K562 (cell line): ENCODE results near the gene SLC22A4. TPM values are rescaled to one million over a fixed set of nuclear protein-coding genes. Genes with fewer than 3 reads are reported as not detected.

Experiments
- E2F8 ChIP-seq: fragments of 450-650 bp; IDR thresholded peaks from 2 replicates; pipeline ENCODE4 v1.7.1; 2018; ENCODE audit warnings: mild to moderate bottlenecking, low read depth; ENCODE audit not compliant: partially characterized antibody
- NFE2L1 ChIP-seq: fragments of 450-650 bp; IDR thresholded peaks from 2 replicates; pipeline ENCODE4 v1.6.1; 2016; ENCODE audit warnings: missing genetic modification characterization, low read depth, mild to moderate bottlenecking, missing compliant biosample characterization, moderate library complexity, borderline replicate concordance
- NKRF ChIP-seq: fragments of 450-650 bp; IDR thresholded peaks from 2 replicates; pipeline ENCODE4 v1.6.1; 2016; ENCODE audit warnings: borderline replicate concordance
- ZNF316 ChIP-seq: fragments of 450-650 bp; IDR thresholded peaks from 2 replicates; pipeline ENCODE4 v1.6.1; 2016
- ZNF639 ChIP-seq, 2 experiments: fragments of 200-800 bp in 1 of 2; sonication (Bioruptor generic) in 1 of 2; sonication (generic) in 1 of 2; formaldehyde crosslinking in 1 of 2; IDR thresholded peaks in 1 of 2; conservative IDR thresholded peaks in 1 of 2; 2 replicates each; pipeline versions ENCODE4 v1.5.0 to v1.6.1; 2016 to 2020; ENCODE audit warnings: missing compliant biosample characterization in 1 of 2, missing genetic modification characterization in 1 of 2, missing genetic modification reagents in 1 of 2
- polyA plus RNA-seq, 8 experiments: library from polyadenylated mRNA; depleted of rRNA in 4 of 8; stranded (reverse) in 5 of 8; unstranded in 3 of 8; fragments of >200 nt; fragmentation: Nextera tagmentation in 2 of 8; fragmentation: Illumina TruSeq in 1 of 8; extraction: Ambion mirVana in 2 of 8; extraction: Trizol in 1 of 8; gene quantifications; 2 replicates each; pipeline versions ENCODE4 v1.2.1 to v1.2.3, GENCODE V29; 2011 to 2014; ENCODE audit warnings: inconsistent platforms in 1 of 8, missing spikeins in 1 of 8
- total RNA-seq, 7 experiments: library from RNA; depleted of rRNA in 6 of 7; stranded (reverse); fragments of >200 nt in 6 of 7; fragmentation: Illumina TruSeq in 2 of 7; extraction: Trizol in 2 of 7; gene quantifications; 2 replicates each; pipeline versions ENCODE4 v1.2.1 to v1.2.3, GENCODE V29; 2011 to 2021; ENCODE audit warnings: low replicate concordance in 1 of 7

Gene SLC22A4
- total and polyA plus RNA-seq, 9 of the 15 experiments (the other 6 are each of a cell fraction or from before 2014, with no cell fraction given), result 2.7 to 9.5 (median 6.2) TPM

- no peak for TF ChIP-seq ZNF639 (CRISPR knock-in tag; conservative IDR thresholded peaks at IDR 0.05 in 1 of 2, IDR thresholded peaks at IDR 0.05 in 1 of 2)
- peak; percentile 88 for TF ChIP-seq ZNF316
- TF ChIP-seq NKRF, result no peak
- TF ChIP-seq NFE2L1 (tag), result no peak
- TF ChIP-seq E2F8, result no peak
Observed at GRCh38 chr5:132280371-132281240, 13.6 kb upstream of the SLC22A4 start (continued).
